ENCODE results near the gene HARBI1.

The HARBI1 gene

GRCh38 chr11:46617134-46617971, at the start of gene HARBI1, which contains the start of gene ATG13:
TSS of gene HARBI1 (minus strand) at chr11:46617227. CDS start at chr11:46616237, 990 bp downstream.
TSS of gene ATG13 (plus strand) at chr11:46617553. CDS start at chr11:46644292, 26,739 bp downstream.
- peak; percentile 80 to 92 for DNase-seq

GRCh38 chr11:46666516-46666915, 49.5 kb upstream of the HARBI1 start:
- no peak for DNase-seq

GRCh38 chr11:46665356-46665755, 48.3 kb upstream of the HARBI1 start:
- DNase-seq, result no peak

GRCh38 chr11:46664612-46665011, 47.6 kb upstream of the HARBI1 start:
- no peak for DNase-seq

GRCh38 chr11:46663277-46663940, 46.4 kb upstream of the HARBI1 start:
- DNase-seq, result no peak

- no peak for DNase-seq
Measured at GRCh38 chr11:46662366-46662765, 45.3 kb upstream of the HARBI1 start.

- DNase-seq, result peak in 1 of 2 donors; percentile 52
Measured at GRCh38 chr11:46661836-46662235, 44.8 kb upstream of the HARBI1 start.

GRCh38 chr11:46659908-46660307, 42.9 kb upstream of the HARBI1 start:
- DNase-seq, result no peak

- no peak for DNase-seq
Measured at GRCh38 chr11:46658259-46658658, 41.2 kb upstream of the HARBI1 start.

GRCh38 chr11:46657186-46657585, 40.2 kb upstream of the HARBI1 start:
- DNase-seq, result no peak

- no peak for DNase-seq
Measured at GRCh38 chr11:46655631-46656030, 38.6 kb upstream of the HARBI1 start.

GRCh38 chr11:46649180-46649738, 32.2 kb upstream of the HARBI1 start:
- DNase-seq, result peak; percentile 59 to 89

GRCh38 chr11:46643986-46644385, 27.0 kb upstream of the HARBI1 start:
- DNase-seq, result no peak

GRCh38 chr11:46643531-46643930, 26.5 kb upstream of the HARBI1 start:
- no peak for DNase-seq

- no peak for DNase-seq
Measured at GRCh38 chr11:46642627-46643335, 25.8 kb upstream of the HARBI1 start.

- DNase-seq, result no peak
Measured at GRCh38 chr11:46641639-46642038, 24.6 kb upstream of the HARBI1 start.

GRCh38 chr11:46640036-46640788, 23.2 kb upstream of the HARBI1 start:
- no peak for DNase-seq

- DNase-seq, result no peak
Measured at GRCh38 chr11:46639197-46639839, 22.3 kb upstream of the HARBI1 start.

- DNase-seq, result peak; percentile 20 to 57
Measured at GRCh38 chr11:46637546-46637945, 20.5 kb upstream of the HARBI1 start.

GRCh38 chr11:46635557-46636139, 18.6 kb upstream of the HARBI1 start:
- no peak for DNase-seq

Data from hippocampal formation (tissue), 2 donors.